GM19239 (cell line): ENCODE results near the gene KCTD3.

Experiments
- DNase-seq: peaks from one replicate; pipeline ENCODE4 v3.0.0; 2011; ENCODE audit warnings: low spot score; ENCODE audit not compliant: insufficient read length
- FAIRE-seq: peaks from 2 replicates; lab custom pipeline; 2011; peaks lifted over from hg19 to GRCh38; lab: Jason Lieb, UNC

KCTD3 gene

GRCh38 chr1:215566556-215567490 is at the start of gene KCTD3:
Gene KCTD3 (plus strand): TSS chr1:215567304. CDS start chr1:215567686, 382 bp downstream.
- peak; percentile 28 for DNase-seq
- peak; percentile 62 for FAIRE-seq

GRCh38 chr1:215517441-215517891 is 49.6 kb upstream of the KCTD3 start:
- no peak for DNase-seq
- no peak for FAIRE-seq

- FAIRE-seq (no peak), DNase-seq (no peak)
Measured at GRCh38 chr1:215518594-215518993, 48.5 kb upstream of the KCTD3 start.

GRCh38 chr1:215521279-215521678 is 45.8 kb upstream of the KCTD3 start:
- no peak for FAIRE-seq

GRCh38 chr1:215523128-215523861 is 43.8 kb upstream of the KCTD3 start:
- DNase-seq (no peak), FAIRE-seq (no peak)

More at GRCh38 chr1:215521279-215521678, 45.8 kb upstream of the KCTD3 start:
- DNase-seq: no peak

GRCh38 chr1:215523906-215524305 is 43.2 kb upstream of the KCTD3 start:
- FAIRE-seq (no peak), DNase-seq (no peak)

- DNase-seq: peak; percentile 2
- FAIRE-seq: peak; percentile 57
Measured at GRCh38 chr1:215526147-215526845, 40.8 kb upstream of the KCTD3 start.

GRCh38 chr1:215526846-215527151 is 40.3 kb upstream of the KCTD3 start:
- FAIRE-seq (no peak), DNase-seq (no peak)

GRCh38 chr1:215529111-215529510 is 38.0 kb upstream of the KCTD3 start:
- no peak for DNase-seq
- no peak for FAIRE-seq

GRCh38 chr1:215529571-215529970 is 37.5 kb upstream of the KCTD3 start:
- FAIRE-seq (no peak), DNase-seq (no peak)

- no peak for FAIRE-seq
- no peak for DNase-seq
Measured at GRCh38 chr1:215530401-215530984, 36.6 kb upstream of the KCTD3 start.

GRCh38 chr1:215539803-215540570 is 27.1 kb upstream of the KCTD3 start:
- FAIRE-seq (no peak), DNase-seq (no peak)

GRCh38 chr1:215542301-215542700 is 24.8 kb upstream of the KCTD3 start:
- DNase-seq: no peak
- no peak for FAIRE-seq

GRCh38 chr1:215543191-215543606 is 23.9 kb upstream of the KCTD3 start:
- peak; percentile 11 for FAIRE-seq
- DNase-seq: no peak

GRCh38 chr1:215543806-215544205 is 23.3 kb upstream of the KCTD3 start:
- FAIRE-seq (no peak), DNase-seq (no peak)

- FAIRE-seq: no peak
- DNase-seq: no peak
Measured at GRCh38 chr1:215544566-215544965, 22.5 kb upstream of the KCTD3 start.

- no peak for DNase-seq
Measured at GRCh38 chr1:215545096-215545495, 22.0 kb upstream of the KCTD3 start.

GRCh38 chr1:215547011-215547410 is 20.1 kb upstream of the KCTD3 start:
- FAIRE-seq: no peak
- DNase-seq: no peak

More at GRCh38 chr1:215545096-215545495, 22.0 kb upstream of the KCTD3 start:
- FAIRE-seq: no peak

- FAIRE-seq: no peak
- no peak for DNase-seq
Measured at GRCh38 chr1:215551806-215552205, 15.3 kb upstream of the KCTD3 start.
